ENCODE results near the gene TET3.

The TET3 gene

GRCh38 chr2:73986085-73986681, 1.5 kb downstream of the TET3 start:
- H3K4me3 ChIP-seq (ENCODE audit: low read depth, low read length): peak overlapping the region; percentile 50
- TF ChIP-seq, protein P1, sequence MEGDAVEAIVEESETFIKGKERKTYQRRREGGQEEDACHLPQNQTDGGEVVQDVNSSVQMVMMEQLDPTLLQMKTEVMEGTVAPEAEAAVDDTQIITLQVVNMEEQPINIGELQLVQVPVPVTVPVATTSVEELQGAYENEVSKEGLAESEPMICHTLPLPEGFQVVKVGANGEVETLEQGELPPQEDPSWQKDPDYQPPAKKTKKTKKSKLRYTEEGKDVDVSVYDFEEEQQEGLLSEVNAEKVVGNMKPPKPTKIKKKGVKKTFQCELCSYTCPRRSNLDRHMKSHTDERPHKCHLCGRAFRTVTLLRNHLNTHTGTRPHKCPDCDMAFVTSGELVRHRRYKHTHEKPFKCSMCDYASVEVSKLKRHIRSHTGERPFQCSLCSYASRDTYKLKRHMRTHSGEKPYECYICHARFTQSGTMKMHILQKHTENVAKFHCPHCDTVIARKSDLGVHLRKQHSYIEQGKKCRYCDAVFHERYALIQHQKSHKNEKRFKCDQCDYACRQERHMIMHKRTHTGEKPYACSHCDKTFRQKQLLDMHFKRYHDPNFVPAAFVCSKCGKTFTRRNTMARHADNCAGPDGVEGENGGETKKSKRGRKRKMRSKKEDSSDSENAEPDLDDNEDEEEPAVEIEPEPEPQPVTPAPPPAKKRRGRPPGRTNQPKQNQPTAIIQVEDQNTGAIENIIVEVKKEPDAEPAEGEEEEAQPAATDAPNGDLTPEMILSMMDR (IDR thresholded peaks at IDR 0.05; ENCODE audit: low read depth, low read length, missing control alignments): no peak
- no peak for DNase-seq (ENCODE audit: low read depth)
- in situ Hi-C loops (cut with HindIII; ENCODE audit: low sequenced_read_pairs): no loop called here

DNA sequence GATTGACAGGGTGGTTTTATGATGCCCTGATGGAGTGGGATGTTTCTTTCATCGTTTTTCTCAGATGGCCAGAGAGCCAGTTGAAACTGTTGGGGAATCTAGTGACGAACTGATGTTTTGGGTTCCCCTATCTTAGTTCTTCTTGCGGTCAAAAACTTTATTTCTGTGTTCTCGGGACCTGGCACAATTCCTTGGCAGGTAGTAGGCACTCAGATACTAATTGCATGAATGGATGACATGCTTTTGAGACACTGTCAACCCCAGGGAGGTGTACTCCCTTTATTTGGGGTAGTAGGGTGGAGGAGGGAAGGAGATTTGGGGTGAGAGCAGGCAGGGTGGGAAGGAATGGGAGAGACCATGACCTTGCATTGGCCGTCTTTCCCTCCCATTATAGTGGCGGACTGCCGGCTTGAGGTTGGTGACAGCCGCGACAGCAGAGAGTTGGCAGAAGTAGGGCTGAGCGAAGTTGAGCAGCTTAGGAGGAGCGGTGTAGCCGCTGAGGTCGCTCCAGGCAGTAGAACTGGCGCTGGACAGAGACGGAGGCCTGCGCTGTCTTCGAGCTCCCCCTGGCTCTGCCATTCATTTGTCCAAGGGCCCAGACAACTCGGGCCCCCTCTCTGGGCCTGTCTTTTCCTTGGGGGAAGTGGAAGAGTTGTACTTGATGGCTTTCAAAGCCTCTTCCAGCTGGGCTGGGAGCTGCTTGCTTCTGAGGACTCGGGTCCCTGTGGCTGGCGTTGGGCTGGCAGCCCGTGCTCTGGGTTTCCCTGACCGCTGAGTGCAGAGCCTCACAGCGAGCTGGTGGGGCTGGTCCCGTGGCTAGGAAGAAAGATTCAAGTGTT, 2.6 kb downstream of the TET3 start:
- no peak for DNase-seq (ENCODE audit: low read depth)
- in situ Hi-C loops (cut with HindIII; ENCODE audit: low sequenced_read_pairs): no loop called here

GRCh38 chr2:73987948-73988700, 3.4 kb downstream of the TET3 start:
- in situ Hi-C loops (cut with HindIII; ENCODE audit: low sequenced_read_pairs): no loop called here
- H3K4me3 ChIP-seq (ENCODE audit: low read depth, low read length): peak overlapping the region; percentile 4
- no peak for DNase-seq (ENCODE audit: low read depth)
- TF ChIP-seq, protein P1 (IDR thresholded peaks at IDR 0.05; ENCODE audit: low read depth, low read length, missing control alignments): no peak

More for the DNA sequence above, 2.6 kb downstream of the TET3 start:
- TF ChIP-seq, protein P1 (IDR thresholded peaks at IDR 0.05; ENCODE audit: low read depth, low read length, missing control alignments): peak; percentile 51
- H3K4me3 ChIP-seq (ENCODE audit: low read depth, low read length): peak overlapping the region; percentile 4

DNA sequence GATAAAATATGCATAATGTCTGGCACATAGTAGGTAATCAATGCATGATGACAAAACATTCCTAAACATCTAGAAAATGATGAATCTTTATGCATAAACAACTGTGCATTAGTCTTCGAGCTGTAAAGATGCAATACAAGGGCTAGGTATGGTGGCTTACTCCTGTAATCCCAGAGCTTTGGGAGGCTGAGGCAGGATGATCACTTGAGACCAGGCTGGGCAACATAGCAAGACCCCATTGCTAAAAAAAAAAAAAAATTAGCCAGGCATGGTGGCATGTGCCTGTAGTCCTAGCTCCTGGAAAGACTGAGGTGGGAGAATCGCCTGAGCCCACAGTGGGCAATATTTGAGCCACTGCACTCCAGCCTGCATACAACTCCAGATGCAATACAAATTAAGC, 5.3 kb downstream of the TET3 start:
- H3K4me3 ChIP-seq (ENCODE audit: low read depth, low read length): no peak overlapping the region
- TF ChIP-seq, protein P1 (IDR thresholded peaks at IDR 0.05; ENCODE audit: low read depth, low read length, missing control alignments): no peak
- in situ Hi-C loops (cut with HindIII; ENCODE audit: low sequenced_read_pairs): no loop called here
- no peak for DNase-seq (ENCODE audit: low read depth)

GRCh38 chr2:73990531-73990930, 5.8 kb downstream of the TET3 start:
- TF ChIP-seq, protein P1 (IDR thresholded peaks at IDR 0.05; ENCODE audit: low read depth, low read length, missing control alignments): no peak
- in situ Hi-C loops (cut with HindIII; ENCODE audit: low sequenced_read_pairs): no loop called here
- H3K4me3 ChIP-seq (ENCODE audit: low read depth, low read length): no peak overlapping the region
- no peak for DNase-seq (ENCODE audit: low read depth)

- in situ Hi-C loops (cut with HindIII; ENCODE audit: low sequenced_read_pairs): no loop called here
- DNase-seq (ENCODE audit: low read depth): no peak
- TF ChIP-seq, protein P1 (IDR thresholded peaks at IDR 0.05; ENCODE audit: low read depth, low read length, missing control alignments): no peak
- no peak overlapping the region for H3K4me3 ChIP-seq (ENCODE audit: low read depth, low read length)
These were observed 7.3 kb downstream of the TET3 start for GRCh38 chr2:73992036-73992435.
